ENCODE results near the gene ARPC5L. TPM values are rescaled to one million over a fixed set of nuclear protein-coding genes. Genes with fewer than 3 reads are reported as not detected.

The ARPC5L gene
- total and polyA plus RNA-seq, 2 of the 13 experiments (the other 11 are each of a cell fraction or from before 2014, with no cell fraction given) = 29.9 to 33.8 TPM

DNA sequence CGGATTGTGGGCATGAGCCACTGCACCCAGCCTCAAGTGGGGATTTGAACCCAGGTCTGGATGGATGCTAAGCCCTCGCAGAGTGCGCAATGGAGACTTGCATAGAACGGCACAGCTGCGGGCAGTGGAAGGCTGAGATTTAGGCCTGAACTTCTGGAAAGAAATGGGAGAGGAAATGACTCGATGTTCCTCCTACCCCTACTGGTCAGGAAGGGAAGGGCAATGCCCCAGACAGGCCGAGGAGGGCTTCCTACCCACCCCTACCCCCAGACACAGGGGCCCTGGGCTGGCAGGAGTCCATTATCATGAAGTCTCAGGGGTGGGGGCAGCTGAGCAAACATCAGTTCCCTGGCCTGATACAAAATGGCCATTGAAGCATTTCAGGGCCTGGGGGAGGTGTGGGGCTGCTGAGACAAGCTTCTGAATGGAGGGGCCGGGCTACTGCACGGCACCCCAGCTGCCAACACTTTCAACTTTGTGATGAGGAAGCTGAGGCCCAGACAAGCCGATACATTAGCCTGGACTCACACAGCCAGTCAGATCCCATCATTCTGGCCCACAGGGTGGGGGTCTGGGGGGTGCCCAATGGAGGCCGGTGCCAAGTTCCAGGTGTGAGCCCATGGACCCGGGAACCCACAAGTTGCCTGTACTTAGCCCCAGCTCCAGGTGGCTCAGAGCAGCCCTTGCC lies 22.2 kb upstream of the ARPC5L start (continued):
- TF ChIP-seq, protein P1, sequence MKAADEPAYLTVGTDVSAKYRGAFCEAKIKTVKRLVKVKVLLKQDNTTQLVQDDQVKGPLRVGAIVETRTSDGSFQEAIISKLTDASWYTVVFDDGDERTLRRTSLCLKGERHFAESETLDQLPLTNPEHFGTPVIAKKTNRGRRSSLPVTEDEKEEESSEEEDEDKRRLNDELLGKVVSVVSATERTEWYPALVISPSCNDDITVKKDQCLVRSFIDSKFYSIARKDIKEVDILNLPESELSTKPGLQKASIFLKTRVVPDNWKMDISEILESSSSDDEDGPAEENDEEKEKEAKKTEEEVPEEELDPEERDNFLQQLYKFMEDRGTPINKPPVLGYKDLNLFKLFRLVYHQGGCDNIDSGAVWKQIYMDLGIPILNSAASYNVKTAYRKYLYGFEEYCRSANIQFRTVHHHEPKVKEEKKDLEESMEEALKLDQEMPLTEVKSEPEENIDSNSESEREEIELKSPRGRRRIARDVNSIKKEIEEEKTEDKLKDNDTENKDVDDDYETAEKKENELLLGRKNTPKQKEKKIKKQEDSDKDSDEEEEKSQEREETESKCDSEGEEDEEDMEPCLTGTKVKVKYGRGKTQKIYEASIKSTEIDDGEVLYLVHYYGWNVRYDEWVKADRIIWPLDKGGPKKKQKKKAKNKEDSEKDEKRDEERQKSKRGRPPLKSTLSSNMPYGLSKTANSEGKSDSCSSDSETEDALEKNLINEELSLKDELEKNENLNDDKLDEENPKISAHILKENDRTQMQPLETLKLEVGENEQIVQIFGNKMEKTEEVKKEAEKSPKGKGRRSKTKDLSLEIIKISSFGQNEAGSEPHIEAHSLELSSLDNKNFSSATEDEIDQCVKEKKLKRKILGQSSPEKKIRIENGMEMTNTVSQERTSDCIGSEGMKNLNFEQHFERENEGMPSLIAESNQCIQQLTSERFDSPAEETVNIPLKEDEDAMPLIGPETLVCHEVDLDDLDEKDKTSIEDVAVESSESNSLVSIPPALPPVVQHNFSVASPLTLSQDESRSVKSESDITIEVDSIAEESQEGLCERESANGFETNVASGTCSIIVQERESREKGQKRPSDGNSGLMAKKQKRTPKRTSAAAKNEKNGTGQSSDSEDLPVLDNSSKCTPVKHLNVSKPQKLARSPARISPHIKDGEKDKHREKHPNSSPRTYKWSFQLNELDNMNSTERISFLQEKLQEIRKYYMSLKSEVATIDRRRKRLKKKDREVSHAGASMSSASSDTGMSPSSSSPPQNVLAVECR (CRISPR knock-in tag; IDR thresholded peaks at IDR 0.05; ENCODE audit: borderline replicate concordance) = peak; percentile 34; the same call in 1 of the 2 replicates
- TF ChIP-seq GFI1 (CRISPR knock-in tag; IDR thresholded peaks at IDR 0.05; ENCODE audit: borderline replicate concordance) (peak; percentile 97), ZNF788 (CRISPR knock-in tag; IDR thresholded peaks at IDR 0.05; ENCODE audit: borderline replicate concordance) (no peak)
- TF ChIP-seq, protein P2, sequence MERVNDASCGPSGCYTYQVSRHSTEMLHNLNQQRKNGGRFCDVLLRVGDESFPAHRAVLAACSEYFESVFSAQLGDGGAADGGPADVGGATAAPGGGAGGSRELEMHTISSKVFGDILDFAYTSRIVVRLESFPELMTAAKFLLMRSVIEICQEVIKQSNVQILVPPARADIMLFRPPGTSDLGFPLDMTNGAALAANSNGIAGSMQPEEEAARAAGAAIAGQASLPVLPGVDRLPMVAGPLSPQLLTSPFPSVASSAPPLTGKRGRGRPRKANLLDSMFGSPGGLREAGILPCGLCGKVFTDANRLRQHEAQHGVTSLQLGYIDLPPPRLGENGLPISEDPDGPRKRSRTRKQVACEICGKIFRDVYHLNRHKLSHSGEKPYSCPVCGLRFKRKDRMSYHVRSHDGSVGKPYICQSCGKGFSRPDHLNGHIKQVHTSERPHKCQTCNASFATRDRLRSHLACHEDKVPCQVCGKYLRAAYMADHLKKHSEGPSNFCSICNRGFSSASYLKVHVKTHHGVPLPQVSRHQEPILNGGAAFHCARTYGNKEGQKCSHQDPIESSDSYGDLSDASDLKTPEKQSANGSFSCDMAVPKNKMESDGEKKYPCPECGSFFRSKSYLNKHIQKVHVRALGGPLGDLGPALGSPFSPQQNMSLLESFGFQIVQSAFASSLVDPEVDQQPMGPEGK (CRISPR knock-in tag; IDR thresholded peaks at IDR 0.05) = peak; percentile 76; the same call in 1 of the 2 replicates
